DMS79 treated with DMSO at 0.1 percent for 48 hours (cell line): ENCODE data around the gene FRG2C.
"Not testable (repeated sequence)": the region's sequence is repeated elsewhere in the genome, so short reads cannot be mapped to it uniquely, and the experiment has no call there.

Experiments
- DNase-seq: peaks from one replicate; lab custom pipeline; 2025; lab: John Stamatoyannopoulos, UW

FRG2C gene

DNA sequence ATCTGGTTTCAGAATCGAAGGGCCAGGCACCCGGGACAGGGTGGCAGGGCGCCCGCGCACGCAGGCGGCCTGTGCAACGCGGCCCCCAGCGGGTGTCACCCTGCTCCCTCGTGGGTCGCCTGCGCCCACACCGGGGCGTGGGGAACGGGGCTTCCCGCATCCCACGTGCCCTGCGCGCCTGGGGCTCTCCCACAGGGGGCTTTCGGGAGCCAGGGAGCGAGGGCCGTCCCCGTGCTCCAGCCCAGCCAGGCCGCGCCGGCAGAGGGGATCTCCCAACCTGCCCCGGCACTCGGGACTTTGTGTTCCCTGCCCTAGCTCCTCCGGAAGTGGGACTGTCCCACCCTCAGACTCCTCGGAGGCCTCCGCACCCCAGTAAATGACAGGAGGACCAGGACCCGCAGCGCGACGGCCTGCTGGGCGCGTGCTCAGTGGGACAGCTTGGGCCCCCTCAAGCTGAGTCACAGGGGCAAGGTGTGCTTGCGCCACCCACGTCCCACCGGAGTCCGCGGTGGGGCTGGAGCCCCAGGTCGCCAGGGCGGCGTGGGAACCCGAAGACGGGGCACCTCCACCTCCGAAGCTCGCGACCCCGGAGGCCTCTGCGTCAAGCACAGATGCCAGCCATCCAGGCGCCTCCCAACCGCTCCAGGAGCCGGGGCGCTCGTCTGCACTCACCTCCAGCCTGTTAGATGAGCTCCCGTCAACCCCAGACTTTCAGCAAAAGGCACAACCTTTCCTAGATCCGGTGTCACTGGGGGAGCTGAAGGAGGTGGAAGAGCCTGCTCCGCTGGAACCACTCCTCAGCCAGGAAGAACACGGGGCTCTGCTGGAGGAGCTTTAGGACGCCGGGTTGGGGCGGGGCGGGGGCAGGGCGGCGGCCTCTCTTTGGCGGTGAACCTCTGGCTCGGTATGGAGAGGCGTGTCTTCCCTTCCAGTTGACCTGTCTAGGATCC lies 5.5 kb downstream of the FRG2C start:
- not testable (repeated sequence) for DNase-seq

- not testable (repeated sequence) for DNase-seq
Measured at GRCh38 chr3:75670298-75671286, 6.5 kb downstream of the FRG2C start.

- DNase-seq, result not testable (repeated sequence)
Measured at GRCh38 chr3:75671287-75672139, 7.4 kb downstream of the FRG2C start.

DNA sequence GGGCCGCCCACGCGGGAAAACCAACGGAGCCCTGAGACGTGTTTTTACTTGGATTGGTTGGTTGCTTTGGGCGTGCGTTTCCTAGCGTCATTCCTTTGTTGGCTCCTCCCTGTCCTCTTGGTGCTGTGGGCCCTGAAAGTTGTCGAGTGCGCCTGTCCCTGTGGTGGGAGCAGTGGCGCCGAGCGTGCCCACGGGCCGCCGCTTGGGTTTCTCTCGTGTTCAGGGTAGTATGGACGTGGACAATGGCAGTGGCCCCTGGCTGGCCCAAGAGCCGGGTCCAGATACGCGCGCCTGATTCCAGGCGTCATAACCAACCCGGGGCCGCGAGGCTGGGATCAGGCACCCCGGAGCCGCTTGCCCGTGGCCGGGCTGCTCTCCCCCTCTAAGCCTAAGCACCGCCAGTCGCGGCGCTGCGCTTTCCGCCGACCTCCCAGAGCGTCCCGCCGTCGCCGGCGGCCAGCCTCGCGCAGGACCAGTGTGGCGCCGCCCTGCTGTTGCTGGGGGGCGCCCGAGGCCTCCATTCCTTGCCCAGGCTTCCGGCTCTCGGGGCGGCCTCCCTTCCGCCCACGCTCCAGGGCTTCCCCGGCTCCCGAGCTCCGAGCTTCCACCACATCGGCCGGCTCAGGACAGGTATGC lies 8.1 kb downstream of the FRG2C start:
- DNase-seq, result not testable (repeated sequence)

DNA sequence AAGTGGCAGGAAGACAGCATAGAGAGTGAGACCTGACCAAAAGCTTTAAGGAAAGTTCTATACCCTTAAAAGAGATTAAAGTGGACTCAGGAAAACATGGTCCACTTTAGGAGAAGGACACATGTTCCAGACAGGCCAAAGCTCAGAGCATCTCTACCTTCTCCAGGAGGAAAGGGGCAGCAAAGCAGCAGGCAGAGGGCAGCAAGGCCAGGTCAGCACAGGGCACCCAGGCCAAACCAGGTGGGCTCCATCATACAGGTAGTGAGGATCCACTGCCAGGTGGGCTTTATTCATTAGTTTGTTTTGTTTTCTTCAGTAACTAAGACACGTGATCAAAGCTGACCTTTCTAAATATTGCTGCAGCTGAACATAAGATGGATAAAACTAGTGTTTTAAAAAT lies 19.8 kb downstream of the FRG2C start:
- not testable (repeated sequence) for DNase-seq

- no peak for DNase-seq
Measured at GRCh38 chr3:75687323-75687722, 23.2 kb downstream of the FRG2C start.

DNA sequence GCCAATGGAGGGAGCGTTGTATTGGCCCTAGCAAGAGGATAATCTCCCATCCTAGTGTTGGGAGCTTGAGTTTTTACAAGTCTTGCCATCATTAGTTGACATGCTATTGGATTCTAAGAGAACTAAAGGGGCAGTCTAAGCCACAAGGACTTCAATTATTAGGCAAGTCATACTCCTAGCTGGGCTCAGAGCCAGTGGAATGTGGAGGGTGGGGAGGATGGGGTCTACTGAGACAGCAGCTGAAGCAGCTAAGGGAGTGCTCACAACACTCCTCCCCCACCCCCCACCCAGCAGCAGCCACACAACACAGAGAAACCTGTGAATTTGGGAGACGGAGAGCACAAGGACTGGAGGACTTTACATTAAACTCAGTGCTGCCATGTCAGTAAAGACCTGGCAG lies 27.9 kb downstream of the FRG2C start:
- no peak for DNase-seq
